Measurements from ENCODE around the gene LIN37.

GRCh38 chr19:35759697-35760096, 11.3 kb downstream of the LIN37 start:
- TF ChIP-seq CTCF (IDR thresholded peaks at IDR 0.05) = no peak
- no peak for TF ChIP-seq POLR2AphosphoS5 (IDR thresholded peaks at IDR 0.05; ENCODE audit: low read depth, low read length)
- TF ChIP-seq REST (IDR thresholded peaks at IDR 0.05; ENCODE audit: insufficient read depth in 1 of 2, low read depth in 2 of 2, low read length in 1 of 2) = no peak
- no peak for TF ChIP-seq SIN3A (IDR thresholded peaks at IDR 0.05; ENCODE audit: borderline replicate concordance, insufficient read depth, low read depth, low read length)

Measured in Panc1 (cell line).